Measurements from ENCODE around the gene OSBPL3.

Gene OSBPL3

GRCh38 chr7:24921362-24921679 is 58.7 kb downstream of the OSBPL3 start:
- Histone ChIP-seq H2AFZ (ENCODE audit: low read depth, low read length, severe bottlenecking) (no peak overlapping the region), H3K4me3 (ENCODE audit: insufficient read depth, low read length, poor library complexity, severe bottlenecking) (no peak overlapping the region), H3K27ac (ENCODE audit: low read depth, low read length) (no peak overlapping the region; the same call in 1 of the 2 replicates), H3K27me3 (ENCODE audit: low read length) (no peaks in the 10 kb centered on the region), H3K4me2 (ENCODE audit: low read depth, low read length, poor library complexity, severe bottlenecking) (no peak overlapping the region), H3K36me3 (ENCODE audit: low read length) (no peaks in the 10 kb centered on the region), H3K9ac (ENCODE audit: low read length) (no peak overlapping the region), H3K79me2 (ENCODE audit: insufficient read depth, low read length) (peaks cover 98% of the 10 kb centered on the region), H3K9me3 (ENCODE audit: insufficient read depth, low read length) (no peaks in the 10 kb centered on the region), H4K20me1 (ENCODE audit: low read depth, low read length) (peaks cover 35% of the 10 kb centered on the region), H3F3A (ENCODE audit: insufficient read depth) (no peaks in the 10 kb centered on the region), H3K9me2 (replicated peaks; ENCODE audit: insufficient read depth, low read length) (no peaks in the 10 kb centered on the region)
- TF ChIP-seq CTCF (IDR thresholded peaks at IDR 0.05; ENCODE audit: insufficient read depth, low read length, poor library complexity, severe bottlenecking), result no peak
- no peak for TF ChIP-seq EZH2phosphoT487 (conservative IDR thresholded peaks at IDR 0.05; ENCODE audit: low read length)

GRCh38 chr7:24920451-24921361 is 59.3 kb downstream of the OSBPL3 start:
- Histone ChIP-seq H3K9ac (ENCODE audit: low read length) (no peak overlapping the region), H3K79me2 (ENCODE audit: insufficient read depth, low read length) (peaks cover 98% of the 10 kb centered on the region), H3K4me3 (ENCODE audit: insufficient read depth, low read length, poor library complexity, severe bottlenecking) (no peak overlapping the region), H3K27ac (ENCODE audit: low read depth, low read length) (no peak overlapping the region; the same call in 1 of the 2 replicates), H3F3A (ENCODE audit: insufficient read depth) (no peaks in the 10 kb centered on the region), H3K4me2 (ENCODE audit: low read depth, low read length, poor library complexity, severe bottlenecking) (no peak overlapping the region), H3K36me3 (ENCODE audit: low read length) (no peaks in the 10 kb centered on the region), H3K9me2 (replicated peaks; ENCODE audit: insufficient read depth, low read length) (no peaks in the 10 kb centered on the region), H4K20me1 (ENCODE audit: low read depth, low read length) (peaks cover 35% of the 10 kb centered on the region), H2AFZ (ENCODE audit: low read depth, low read length, severe bottlenecking) (no peak overlapping the region), H3K27me3 (ENCODE audit: low read length) (no peaks in the 10 kb centered on the region), H3K9me3 (ENCODE audit: insufficient read depth, low read length) (no peaks in the 10 kb centered on the region)
- TF ChIP-seq EZH2phosphoT487 (conservative IDR thresholded peaks at IDR 0.05; ENCODE audit: low read length) (no peak), CTCF (IDR thresholded peaks at IDR 0.05; ENCODE audit: insufficient read depth, low read length, poor library complexity, severe bottlenecking) (no peak)

- Histone ChIP-seq H3K36me3 (ENCODE audit: low read length) (no peaks in the 10 kb centered on the region), H3K9me3 (ENCODE audit: insufficient read depth, low read length) (no peaks in the 10 kb centered on the region), H3K9me2 (replicated peaks; ENCODE audit: insufficient read depth, low read length) (no peaks in the 10 kb centered on the region), H3F3A (ENCODE audit: insufficient read depth) (no peaks in the 10 kb centered on the region), H3K79me2 (ENCODE audit: insufficient read depth, low read length) (peaks cover 98% of the 10 kb centered on the region), H3K9ac (ENCODE audit: low read length) (no peak overlapping the region), H3K4me3 (ENCODE audit: insufficient read depth, low read length, poor library complexity, severe bottlenecking) (no peak overlapping the region), H3K4me2 (ENCODE audit: low read depth, low read length, poor library complexity, severe bottlenecking) (no peak overlapping the region), H3K27ac (ENCODE audit: low read depth, low read length) (no peak overlapping the region), H4K20me1 (ENCODE audit: low read depth, low read length) (peaks cover 29% of the 10 kb centered on the region), H2AFZ (ENCODE audit: low read depth, low read length, severe bottlenecking) (no peak overlapping the region), H3K27me3 (ENCODE audit: low read length) (no peaks in the 10 kb centered on the region)
- no peak for TF ChIP-seq EZH2phosphoT487 (conservative IDR thresholded peaks at IDR 0.05; ENCODE audit: low read length)
- no peak for TF ChIP-seq CTCF (IDR thresholded peaks at IDR 0.05; ENCODE audit: insufficient read depth, low read length, poor library complexity, severe bottlenecking)
Measured at GRCh38 chr7:24917510-24918239, 62.3 kb downstream of the OSBPL3 start.
